CD4-positive, alpha-beta memory T cell (primary cell): ENCODE measurements around the gene PKM. TPM values are rescaled to one million over a fixed set of nuclear protein-coding genes. Genes with fewer than 3 reads are reported as not detected.

ENCODE experiments used
- CTCF ChIA-PET: fragments of 350-600 bp; sonication (Branson Sonifier 250); formaldehyde crosslinking; loops from one replicate; lab custom pipeline; 2021; ENCODE audit warnings: inconsistent platforms; ENCODE audit not compliant: partially characterized antibody; lab: Charles Lee
- POLR2A ChIA-PET: fragments of 350-600 bp; sonication (Branson Sonifier 250); formaldehyde crosslinking; loops from one replicate; lab custom pipeline; 2021; ENCODE audit not compliant: partially characterized antibody; lab: Charles Lee
- DNase-seq, 5 donors: peaks; one replicate each; pipeline versions ENCODE4 v3.0.0 to v3.0.0-alpha.2; 2020 to 2022; ENCODE audit warnings: mixed read lengths in 1 of 5
- H3K27ac ChIP-seq: one replicate; pipeline ENCODE4 v1.7.0; 2013; ENCODE audit warnings: low read depth, low read length
- H3K27me3 ChIP-seq: 2 replicates; pipeline ENCODE4 v1.7.0; 2013; ENCODE audit warnings: mild to moderate bottlenecking, low read length, moderate library complexity; ENCODE audit not compliant: insufficient read depth
- H3K36me3 ChIP-seq: 2 replicates; pipeline ENCODE4 v1.7.0; 2013; ENCODE audit warnings: mild to moderate bottlenecking, low read length, moderate library complexity; ENCODE audit not compliant: insufficient read depth
- H3K4me1 ChIP-seq: 2 replicates; pipeline ENCODE4 v1.7.0; 2013; ENCODE audit warnings: mild to moderate bottlenecking, low read length, moderate library complexity; ENCODE audit not compliant: insufficient read depth
- H3K4me3 ChIP-seq, 2 donors: one replicate each; pipeline ENCODE4 v1.7.0; 2013; ENCODE audit warnings: low read length in 2 of 2, mild to moderate bottlenecking in 1 of 2
- H3K9me3 ChIP-seq, 2 donors: one replicate each; pipeline ENCODE4 v1.7.0; 2013; ENCODE audit warnings: low read length in 2 of 2, control low read depth in 1 of 2; ENCODE audit not compliant: control insufficient read depth in 1 of 2
- H3K27ac Mint-ChIP-seq, 7 donors: one replicate each; pipeline ENCODE4 v1.8.0; 2020 to 2021; ENCODE audit warnings: mixed read lengths in 7 of 7, mild to moderate bottlenecking in 6 of 7, inconsistent platforms in 3 of 7, moderate library complexity in 3 of 7
- H3K27me3 Mint-ChIP-seq, 2 donors: one replicate each; pipeline ENCODE4 v1.8.0; 2020 to 2021; ENCODE audit warnings: mixed read lengths in 2 of 2
- H3K36me3 Mint-ChIP-seq, 2 donors: one replicate each; pipeline ENCODE4 v1.8.0; 2020 to 2021; ENCODE audit warnings: mixed read lengths in 2 of 2, inconsistent platforms in 1 of 2, mild to moderate bottlenecking in 1 of 2
- H3K4me1 Mint-ChIP-seq, 4 donors: one replicate each; pipeline ENCODE4 v1.8.0; 2020 to 2021; ENCODE audit warnings: mixed read lengths in 4 of 4, mild to moderate bottlenecking in 1 of 4
- H3K4me3 Mint-ChIP-seq, 8 donors: one replicate each; pipeline ENCODE4 v1.8.0; 2020 to 2021; ENCODE audit warnings: mixed read lengths in 8 of 8, mild to moderate bottlenecking in 7 of 8, moderate library complexity in 6 of 8, inconsistent platforms in 3 of 8
- H3K9me3 Mint-ChIP-seq, 8 donors: one replicate each; pipeline ENCODE4 v1.8.0; 2020 to 2021; ENCODE audit warnings: mixed read lengths in 8 of 8, mild to moderate bottlenecking in 5 of 8, inconsistent platforms in 3 of 8, moderate library complexity in 1 of 8
- intact Hi-C: fragments of 100-400 bp; cut with micrococcal nuclease; formaldehyde crosslinking; loops from one replicate; pipeline ENCODE4 v1.15.1; 2023
- polyA plus RNA-seq, 2 donors: library from polyadenylated mRNA; unstranded; fragments of 300-500 nt; fragmentation: Illumina TruSeq; gene quantifications; one replicate each; pipeline ENCODE4 v1.2.3, GENCODE V29; 2021
- total RNA-seq, 2 experiments: library from RNA; stranded (reverse); gene quantifications; one replicate each; pipeline ENCODE4 v1.2.3, GENCODE V29; 2021

PKM gene
- total and polyA plus RNA-seq, 4 experiments from 2014 or later = 378 to 658 (median 411) TPM

- H3K27ac ChIP-seq = peak overlapping the region; percentile 96
- H3K4me1 ChIP-seq = peaks cover 51% of the 10 kb centered on the region
- ChIA-PET POLR2A (interaction anchor here (0.6 to 5.0 kb wide), 15 partner anchors 8 to 300 kb away, joined by 3 to 39 read pairs (median 6); partner anchors contain the start of genes ARIH1, GRAMD2A, HEXA and MYO9A), CTCF (interaction anchor here (1.6 to 2.4 kb wide), 3 partner anchors 9 to 43 kb away, joined by 4 to 15 read pairs (median 5); no protein-coding TSS in a partner anchor)
- peaks cover 2% of the 10 kb centered on the region for H3K36me3 ChIP-seq
- peaks cover 0 to 4% of the 10 kb centered on the region in 2 donors for H3K27me3 Mint-ChIP-seq
- peak overlapping the region; percentile 86 to 100 (median 96) for H3K27ac Mint-ChIP-seq
- H3K4me3 Mint-ChIP-seq = peak overlapping the region; percentile 95 to 99 (median 98)
- H3K4me1 Mint-ChIP-seq = peaks cover 40 to 76% (median 57%) of the 10 kb centered on the region in 4 donors
- peak; percentile 39 to 70 (median 45) for DNase-seq
- H3K9me3 Mint-ChIP-seq = no peaks in the 10 kb centered on the region
- H3K9me3 ChIP-seq = no peaks in the 10 kb centered on the region
- peaks cover 0 to 26% of the 10 kb centered on the region in 2 donors for H3K36me3 Mint-ChIP-seq
- H3K4me3 ChIP-seq = peak overlapping the region; percentile 66 to 68
- intact Hi-C loops = loop anchor here (1.0 kb wide), 3 partner anchors 42 to 244 kb away; partner anchors contain the start of genes ARIH1, MYO9A, PARP6 and SENP8
- H3K27me3 ChIP-seq = no peaks in the 10 kb centered on the region
These were observed 559 bp downstream of the PKM start for GRCh38 chr15:72230197-72231065.

GRCh38 chr15:72229947-72230196 lies 1.1 kb downstream of the PKM start:
- intact Hi-C loops = loop anchor here (5.0 kb wide), 1 partner anchor 552 kb away; the partner anchor contains the start of gene ADPGK
- peaks cover 0 to 28% of the 10 kb centered on the region in 2 donors for H3K36me3 Mint-ChIP-seq
- peaks cover 3% of the 10 kb centered on the region for H3K36me3 ChIP-seq
- ChIA-PET CTCF (interaction anchor here (1.6 to 2.0 kb wide), 2 partner anchors 9 to 32 kb away, joined by 4 to 5 read pairs; no protein-coding TSS in a partner anchor), POLR2A (interaction anchor here (1.0 to 5.0 kb wide), 14 partner anchors 8 to 301 kb away, joined by 3 to 39 read pairs (median 12); partner anchors contain the start of genes ARIH1, GRAMD2A, HEXA and MYO9A)
- no peaks in the 10 kb centered on the region for H3K9me3 Mint-ChIP-seq
- peak overlapping the region; percentile 94 to 99 (median 98) for H3K4me3 Mint-ChIP-seq
- no peaks in the 10 kb centered on the region for H3K9me3 ChIP-seq
- peak overlapping the region; percentile 95 to 100 (median 98) for H3K27ac Mint-ChIP-seq
- H3K27me3 Mint-ChIP-seq = peaks cover 0 to 4% of the 10 kb centered on the region in 2 donors
- DNase-seq = peak in 1 of 5 donors; percentile 22
- peaks cover 40 to 78% (median 60%) of the 10 kb centered on the region in 4 donors for H3K4me1 Mint-ChIP-seq
- peak overlapping the region; percentile 96 for H3K27ac ChIP-seq
- no peaks in the 10 kb centered on the region for H3K27me3 ChIP-seq
- H3K4me1 ChIP-seq = peaks cover 53% of the 10 kb centered on the region
- H3K4me3 ChIP-seq = peak overlapping the region; percentile 20 to 68

GRCh38 chr15:72229076-72229946 lies 1.7 kb downstream of the PKM start:
- H3K4me1 Mint-ChIP-seq = peaks cover 41 to 75% (median 61%) of the 10 kb centered on the region in 4 donors
- H3K27ac Mint-ChIP-seq = peak overlapping the region; percentile 95 to 100 (median 98)
- peak overlapping the region; percentile 96 for H3K27ac ChIP-seq
- H3K36me3 Mint-ChIP-seq = peaks cover 0 to 30% of the 10 kb centered on the region in 2 donors
- peak overlapping the region; percentile 20 to 68 for H3K4me3 ChIP-seq
- H3K9me3 Mint-ChIP-seq = no peaks in the 10 kb centered on the region
- ChIA-PET CTCF (interaction anchor here (2.0 kb wide), 1 partner anchor 31 kb away, joined by 4 read pairs; no protein-coding TSS in a partner anchor), POLR2A (interaction anchor here (1.0 to 5.0 kb wide), 9 partner anchors 7 to 245 kb away, joined by 3 to 39 read pairs (median 19); partner anchors contain the start of genes ARIH1, GRAMD2A and HEXA)
- peaks cover 0 to 4% of the 10 kb centered on the region in 2 donors for H3K27me3 Mint-ChIP-seq
- H3K27me3 ChIP-seq = no peaks in the 10 kb centered on the region
- H3K4me3 Mint-ChIP-seq = peak overlapping the region; percentile 94 to 99 (median 98)
- DNase-seq = peak; percentile 41 to 81 (median 44)
- peaks cover 3% of the 10 kb centered on the region for H3K36me3 ChIP-seq
- H3K9me3 ChIP-seq = no peaks in the 10 kb centered on the region
- H3K4me1 ChIP-seq = peaks cover 56% of the 10 kb centered on the region
- intact Hi-C loops = loop anchor here (5.0 kb wide), 1 partner anchor 553 kb away; the partner anchor contains the start of gene ADPGK

- CTCF ChIA-PET = interaction anchor here (0.6 to 4.4 kb wide), 15 partner anchors 9 to 246 kb away, joined by 3 to 53 read pairs (median 7); partner anchors contain the start of gene ARIH1
- H3K4me3 Mint-ChIP-seq = peak overlapping the region; percentile 94 to 99 (median 98)
These were observed 3.3 kb downstream of the PKM start for GRCh38 chr15:72227720-72228119.

GRCh38 chr15:72227192-72227586 lies 3.8 kb downstream of the PKM start:
- H3K27ac ChIP-seq = peak overlapping the region; percentile 77
- H3K4me3 ChIP-seq = peak overlapping the region; percentile 19
- H3K4me3 Mint-ChIP-seq = peak overlapping the region; percentile 1 to 88 (median 76)
- no peaks in the 10 kb centered on the region for H3K27me3 ChIP-seq
- H3K4me1 ChIP-seq = peaks cover 66% of the 10 kb centered on the region
- POLR2A ChIA-PET = interaction anchor here (0.9 to 4.1 kb wide), 15 partner anchors 10 to 247 kb away, joined by 3 to 40 read pairs (median 5); partner anchors contain the start of genes ARIH1, GRAMD2A, HEXA and MYO9A
- peak in 2 of 5 donors; percentile 7 to 66 for DNase-seq
- no peaks in the 10 kb centered on the region for H3K9me3 Mint-ChIP-seq
- peaks cover 12% of the 10 kb centered on the region for H3K36me3 ChIP-seq
- peaks cover 51 to 82% (median 67%) of the 10 kb centered on the region in 4 donors for H3K4me1 Mint-ChIP-seq
- intact Hi-C loops = loop anchor here (5.0 kb wide), 1 partner anchor 555 kb away; the partner anchor contains the start of gene ADPGK
- H3K36me3 Mint-ChIP-seq = peaks cover 10 to 48% of the 10 kb centered on the region in 2 donors
- no peaks in the 10 kb centered on the region for H3K9me3 ChIP-seq
- H3K27me3 Mint-ChIP-seq = peaks cover 0 to 4% of the 10 kb centered on the region in 2 donors
- H3K27ac Mint-ChIP-seq = peak overlapping the region; percentile 89 to 100 (median 96)
- CTCF ChIA-PET = interaction anchor here (0.9 to 4.4 kb wide), 20 partner anchors 9 to 512 kb away, joined by 3 to 53 read pairs (median 7); partner anchors contain the start of gene ARIH1

More at GRCh38 chr15:72227720-72228119, 3.3 kb downstream of the PKM start:
- H3K9me3 Mint-ChIP-seq = no peaks in the 10 kb centered on the region
- DNase-seq = no peak
- Histone ChIP-seq H3K27ac (peak overlapping the region; percentile 96), H3K4me3 (peak overlapping the region; percentile 20 to 68), H3K9me3 (no peaks in the 10 kb centered on the region), H3K4me1 (peaks cover 66% of the 10 kb centered on the region), H3K27me3 (no peaks in the 10 kb centered on the region), H3K36me3 (peaks cover 12% of the 10 kb centered on the region)
- peaks cover 53 to 82% (median 68%) of the 10 kb centered on the region in 4 donors for H3K4me1 Mint-ChIP-seq
- H3K27me3 Mint-ChIP-seq = peaks cover 0 to 4% of the 10 kb centered on the region in 2 donors
- peak overlapping the region; percentile 93 to 100 (median 98) for H3K27ac Mint-ChIP-seq
- POLR2A ChIA-PET = interaction anchor here (0.9 to 5.0 kb wide), 13 partner anchors 11 to 246 kb away, joined by 3 to 40 read pairs (median 6); partner anchors contain the start of genes ARIH1, GRAMD2A, HEXA and MYO9A
- peaks cover 10 to 42% of the 10 kb centered on the region in 2 donors for H3K36me3 Mint-ChIP-seq
- intact Hi-C loops = loop anchor here (5.0 kb wide), 1 partner anchor 555 kb away; the partner anchor contains the start of gene ADPGK

GRCh38 chr15:72223278-72223677 lies 7.7 kb downstream of the PKM start:
- no peak overlapping the region for H3K4me3 ChIP-seq
- DNase-seq = no peak
- H3K36me3 Mint-ChIP-seq = peaks cover 27 to 58% of the 10 kb centered on the region in 2 donors

More at GRCh38 chr15:72223278-72223677, 7.7 kb downstream of the PKM start:
- ChIA-PET CTCF (interaction anchor here (1.1 kb wide), 1 partner anchor 9 kb away, joined by 3 read pairs; no protein-coding TSS in a partner anchor), POLR2A (interaction anchor here (3.3 kb wide), 1 partner anchor 8 kb away, joined by 18 read pairs; the partner anchor contains the start of gene PKM)
- Histone ChIP-seq H3K36me3 (peaks cover 38% of the 10 kb centered on the region), H3K9me3 (no peaks in the 10 kb centered on the region), H3K27me3 (no peaks in the 10 kb centered on the region), H3K27ac (peak overlapping the region; percentile 12), H3K4me1 (peaks cover 81% of the 10 kb centered on the region)
- intact Hi-C loops = no loop called here
- H3K27me3 Mint-ChIP-seq = no peaks in the 10 kb centered on the region
- no peaks in the 10 kb centered on the region for H3K9me3 Mint-ChIP-seq
- H3K4me1 Mint-ChIP-seq = peaks cover 49 to 91% (median 72%) of the 10 kb centered on the region in 4 donors
- peak overlapping the region in 2 of 8 donors; percentile 2 to 39 for H3K4me3 Mint-ChIP-seq
- H3K27ac Mint-ChIP-seq = peak overlapping the region; percentile 22 to 89 (median 79)
